Limb (tissue), 2 donors: ENCODE data around the gene SLC44A3.
"Not testable (repeated sequence)": the region's sequence is repeated elsewhere in the genome, so short reads cannot be mapped to it uniquely, and the experiment has no call there.

Experiments used
- DNase-seq, 2 donors: peaks; one replicate each; pipeline ENCODE4 v3.0.0-alpha.2; 2016; ENCODE audit errors: extremely low spot score in 2 of 2

Gene SLC44A3

DNA sequence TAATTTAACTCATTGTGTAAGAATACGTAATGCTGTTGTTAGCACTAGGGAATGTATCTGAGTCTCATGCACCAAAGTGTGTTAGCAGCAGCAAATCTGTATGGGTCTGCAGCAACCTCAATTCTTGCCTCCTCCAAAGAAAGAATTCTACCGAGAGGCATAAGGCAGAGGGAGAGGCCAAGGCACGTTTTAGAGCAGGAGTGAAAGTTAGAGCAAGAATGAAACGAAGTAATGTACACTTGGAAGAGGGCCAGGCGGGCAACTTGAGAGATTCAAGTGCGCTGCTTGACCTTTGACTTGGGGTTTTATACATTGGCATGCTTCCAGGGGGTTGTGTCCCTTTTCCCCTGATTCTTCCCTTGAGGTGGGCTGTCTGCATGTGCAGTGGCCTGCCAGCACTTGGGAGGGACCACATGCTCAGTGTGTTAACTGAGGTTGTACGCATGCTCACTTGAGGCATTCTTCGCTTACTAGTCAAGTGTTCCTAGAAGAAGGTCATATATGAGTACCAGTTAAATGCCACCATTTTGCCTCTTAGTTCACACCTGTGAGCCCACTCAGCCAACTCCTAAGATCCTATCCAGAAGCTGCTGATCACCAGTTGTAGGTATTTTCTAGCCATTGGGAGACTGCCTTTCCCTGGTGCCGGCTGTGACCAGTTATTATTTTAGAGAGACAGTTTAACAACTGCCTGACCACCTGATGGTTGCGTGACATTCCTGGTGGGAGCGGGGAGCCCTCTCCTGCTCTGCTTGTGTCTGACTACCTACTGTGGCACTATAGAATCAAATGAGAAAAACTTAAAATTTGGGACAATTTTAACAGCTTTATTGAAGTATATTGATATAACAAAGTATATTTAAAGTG is 109.4 kb downstream of the SLC44A3 start:
- DNase-seq: no peak

DNA sequence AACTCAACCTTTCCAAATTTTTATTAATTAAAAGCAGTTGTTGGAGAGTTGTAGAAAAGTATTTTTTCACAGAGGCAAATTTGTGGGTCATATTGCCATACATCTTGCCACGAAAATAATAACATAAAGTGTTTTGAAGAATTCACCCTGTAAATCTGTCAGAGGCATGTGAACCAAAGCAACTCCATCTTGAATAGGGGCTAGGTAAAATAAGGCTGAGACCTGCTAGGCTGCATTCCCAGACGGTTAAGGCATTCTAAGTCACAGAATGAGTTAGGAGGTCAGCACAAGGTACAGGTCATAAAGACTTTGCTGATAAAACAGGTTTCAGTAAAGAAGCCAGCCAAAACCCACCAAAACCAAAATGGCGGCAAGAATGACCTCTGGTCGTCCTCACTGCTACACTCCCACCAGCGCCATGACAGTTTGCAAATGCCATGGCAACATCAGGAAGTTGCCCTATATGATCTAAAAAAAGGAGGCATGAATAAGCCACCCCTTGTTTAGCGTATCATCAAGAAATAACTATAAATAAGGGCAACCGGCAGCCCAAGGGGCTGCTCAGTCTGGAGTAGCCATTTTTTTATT is 111.2 kb downstream of the SLC44A3 start:
- no peak for DNase-seq

- DNase-seq: no peak
Measured at GRCh38 chr1:94934551-94934950, 114.4 kb downstream of the SLC44A3 start.

- DNase-seq: no peak
Measured at GRCh38 chr1:94935034-94935433, 114.9 kb downstream of the SLC44A3 start.

DNA sequence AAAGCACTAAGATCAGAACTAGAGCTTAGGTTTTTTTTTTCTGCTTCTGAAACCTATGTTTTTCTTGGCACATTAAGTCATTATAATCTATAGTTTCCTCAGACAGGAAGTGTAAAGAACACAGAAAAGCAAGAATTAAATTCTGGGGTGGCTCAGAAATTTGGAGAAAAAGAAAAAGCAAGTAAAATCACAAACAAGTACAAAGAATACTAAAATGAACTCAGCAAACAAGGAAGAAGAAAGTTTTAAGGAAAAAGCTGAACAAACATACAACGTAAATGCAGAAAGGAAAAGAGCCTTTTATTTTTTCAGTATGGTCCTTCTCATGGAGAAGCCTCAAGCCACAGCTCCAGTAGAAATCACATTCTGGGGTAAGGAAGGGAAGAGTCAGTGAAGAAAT is 115.3 kb downstream of the SLC44A3 start:
- no peak for DNase-seq

DNA sequence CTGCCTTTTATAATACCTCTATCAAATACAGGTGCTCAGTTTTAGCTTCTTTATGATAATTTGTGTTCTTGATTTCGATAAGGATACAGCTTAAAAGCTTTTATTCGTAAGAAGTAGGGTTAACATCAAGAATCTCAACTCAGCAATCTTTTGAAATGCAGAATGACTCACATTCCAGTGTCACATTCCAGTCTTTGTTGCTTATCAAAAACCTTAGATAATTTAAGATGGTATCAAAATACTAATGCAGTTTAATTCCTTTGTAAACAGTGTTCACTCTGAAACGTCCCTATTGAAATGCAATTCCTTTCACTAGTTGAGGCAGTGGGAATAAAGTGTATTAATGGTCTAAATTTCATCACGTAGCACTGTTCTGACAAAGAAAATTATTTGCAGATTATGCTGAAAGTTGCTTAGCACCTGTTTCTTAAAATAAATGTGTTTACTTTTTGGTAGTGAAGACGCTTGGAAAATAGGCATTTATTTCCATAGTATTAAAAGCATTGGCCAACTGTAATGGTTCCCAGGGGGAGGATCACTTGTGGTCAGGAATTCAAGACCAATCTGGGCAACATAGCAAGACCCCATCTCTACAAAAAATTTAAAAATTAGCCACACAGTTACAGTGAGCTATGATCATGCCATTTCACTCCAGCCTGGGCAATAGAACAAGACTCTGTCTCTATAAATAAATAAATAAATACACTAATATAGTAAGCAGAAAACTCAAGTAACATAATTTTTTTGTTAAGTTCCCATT is 116.9 kb downstream of the SLC44A3 start:
- no peak for DNase-seq

DNA sequence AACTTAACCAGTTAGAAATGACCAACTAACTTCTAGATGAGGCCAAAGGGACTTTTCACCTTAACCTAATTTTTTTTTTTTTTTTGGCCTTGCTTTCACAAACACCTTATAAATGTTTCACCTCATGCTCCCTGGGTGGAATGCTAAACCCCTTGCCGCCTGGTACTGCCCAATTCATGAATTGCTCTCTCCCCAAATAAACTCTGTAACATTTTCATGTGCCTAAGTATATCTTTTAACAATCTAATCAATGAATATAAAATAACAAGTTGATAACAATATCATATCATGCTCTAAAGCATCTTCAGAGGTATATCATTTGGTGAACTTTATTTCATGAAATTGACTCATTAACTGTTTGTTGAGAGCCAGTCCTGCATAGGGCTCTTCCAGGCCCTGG is 117.7 kb downstream of the SLC44A3 start:
- DNase-seq: no peak

GRCh38 chr1:94940738-94941137 is 120.6 kb downstream of the SLC44A3 start:
- DNase-seq: no peak

- not testable (repeated sequence) for DNase-seq
Measured at GRCh38 chr1:94941480-94941879, 121.3 kb downstream of the SLC44A3 start.

GRCh38 chr1:94942171-94943128 is 122.3 kb downstream of the SLC44A3 start:
- no peak for DNase-seq
